ENCODE results near the gene FLVCR2.

- TF ChIP-seq, protein P1, sequence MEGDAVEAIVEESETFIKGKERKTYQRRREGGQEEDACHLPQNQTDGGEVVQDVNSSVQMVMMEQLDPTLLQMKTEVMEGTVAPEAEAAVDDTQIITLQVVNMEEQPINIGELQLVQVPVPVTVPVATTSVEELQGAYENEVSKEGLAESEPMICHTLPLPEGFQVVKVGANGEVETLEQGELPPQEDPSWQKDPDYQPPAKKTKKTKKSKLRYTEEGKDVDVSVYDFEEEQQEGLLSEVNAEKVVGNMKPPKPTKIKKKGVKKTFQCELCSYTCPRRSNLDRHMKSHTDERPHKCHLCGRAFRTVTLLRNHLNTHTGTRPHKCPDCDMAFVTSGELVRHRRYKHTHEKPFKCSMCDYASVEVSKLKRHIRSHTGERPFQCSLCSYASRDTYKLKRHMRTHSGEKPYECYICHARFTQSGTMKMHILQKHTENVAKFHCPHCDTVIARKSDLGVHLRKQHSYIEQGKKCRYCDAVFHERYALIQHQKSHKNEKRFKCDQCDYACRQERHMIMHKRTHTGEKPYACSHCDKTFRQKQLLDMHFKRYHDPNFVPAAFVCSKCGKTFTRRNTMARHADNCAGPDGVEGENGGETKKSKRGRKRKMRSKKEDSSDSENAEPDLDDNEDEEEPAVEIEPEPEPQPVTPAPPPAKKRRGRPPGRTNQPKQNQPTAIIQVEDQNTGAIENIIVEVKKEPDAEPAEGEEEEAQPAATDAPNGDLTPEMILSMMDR (conservative IDR thresholded peaks at IDR 0.05 in 1 of 2, IDR thresholded peaks at IDR 0.05 in 1 of 2; ENCODE audit: low read depth in 1 of 2, low read length in 2 of 2): no peak
- no peak for TF ChIP-seq EZH2 (IDR thresholded peaks at IDR 0.05; ENCODE audit: low read length, missing control alignments)
These were observed 23.9 kb upstream of the FLVCR2 start for GRCh38 chr14:75554482-75554881.

Measured in fibroblast of lung (primary cell).